ENCODE data around the gene TTN.

TTN gene

GRCh38 chr2:178630581-178630980 is 176.6 kb downstream of the TTN start:
- DNase-seq (ENCODE audit: low read depth): no peak
- H3K4me3 ChIP-seq (ENCODE audit: low read length): no peak overlapping the region
- no peak for TF ChIP-seq CTCF (IDR thresholded peaks at IDR 0.05; ENCODE audit: insufficient read depth, low read depth, low read length, missing control alignments)

- no peak for DNase-seq (ENCODE audit: low read depth)
- no peak overlapping the region for H3K4me3 ChIP-seq (ENCODE audit: low read length)
- no peak for TF ChIP-seq CTCF (IDR thresholded peaks at IDR 0.05; ENCODE audit: insufficient read depth, low read depth, low read length, missing control alignments)
Observed at GRCh38 chr2:178629463-178629862, 177.8 kb downstream of the TTN start.

GRCh38 chr2:178628605-178629004 is 178.6 kb downstream of the TTN start:
- H3K4me3 ChIP-seq (ENCODE audit: low read length): no peak overlapping the region
- DNase-seq (ENCODE audit: low read depth): no peak
- TF ChIP-seq CTCF (IDR thresholded peaks at IDR 0.05; ENCODE audit: insufficient read depth, low read depth, low read length, missing control alignments): no peak

GRCh38 chr2:178627401-178627800 is 179.8 kb downstream of the TTN start:
- no peak overlapping the region for H3K4me3 ChIP-seq (ENCODE audit: low read length)
- TF ChIP-seq CTCF (IDR thresholded peaks at IDR 0.05; ENCODE audit: insufficient read depth, low read depth, low read length, missing control alignments): no peak
- DNase-seq (ENCODE audit: low read depth): no peak

- DNase-seq (ENCODE audit: low read depth): no peak
- TF ChIP-seq CTCF (IDR thresholded peaks at IDR 0.05; ENCODE audit: insufficient read depth, low read depth, low read length, missing control alignments): no peak
- H3K4me3 ChIP-seq (ENCODE audit: low read length): no peak overlapping the region
Observed at GRCh38 chr2:178615969-178616368, 191.3 kb downstream of the TTN start.

- DNase-seq (ENCODE audit: low read depth): no peak
- no peak for TF ChIP-seq CTCF (IDR thresholded peaks at IDR 0.05; ENCODE audit: insufficient read depth, low read depth, low read length, missing control alignments)
- H3K4me3 ChIP-seq (ENCODE audit: low read length): no peak overlapping the region
Observed at GRCh38 chr2:178602901-178603300, 204.3 kb downstream of the TTN start.

GRCh38 chr2:178592655-178593054 is 214.6 kb downstream of the TTN start:
- H3K4me3 ChIP-seq (ENCODE audit: low read length): no peak overlapping the region
- TF ChIP-seq CTCF (IDR thresholded peaks at IDR 0.05; ENCODE audit: insufficient read depth, low read depth, low read length, missing control alignments): no peak
- DNase-seq (ENCODE audit: low read depth): no peak
